Femur (tissue), 1 donor: ENCODE results near the gene NQO1.
"Not testable (repeated sequence)": the region's sequence is repeated elsewhere in the genome, so short reads cannot be mapped to it uniquely, and the experiment has no call there.

Experiments used
- DNase-seq: peaks from one replicate; pipeline ENCODE4 v3.0.0-alpha.2; 2017

The NQO1 gene

GRCh38 chr16:69726313-69727060 lies at the start of gene NQO1:
Gene NQO1 (minus strand): TSS chr16:69726560. CDS start chr16:69726439, 121 bp downstream.
- DNase-seq = peak; percentile 93

GRCh38 chr16:69775563-69775962 lies 49.2 kb upstream of the NQO1 start:
- no peak for DNase-seq

- no peak for DNase-seq
These were observed 47.0 kb upstream of the NQO1 start for GRCh38 chr16:69773260-69773947.

GRCh38 chr16:69771651-69771967 lies 45.2 kb upstream of the NQO1 start:
- DNase-seq = no peak

- DNase-seq = no peak
These were observed 43.0 kb upstream of the NQO1 start for GRCh38 chr16:69769404-69769803.

GRCh38 chr16:69768666-69769065 lies 42.3 kb upstream of the NQO1 start:
- DNase-seq = peak; percentile 47

GRCh38 chr16:69767459-69768229 lies 41.3 kb upstream of the NQO1 start:
- DNase-seq = no peak

GRCh38 chr16:69763599-69763942 lies 37.2 kb upstream of the NQO1 start:
- no peak for DNase-seq

- no peak for DNase-seq
These were observed 36.6 kb upstream of the NQO1 start for GRCh38 chr16:69762814-69763598.

- peak; percentile 84 for DNase-seq
These were observed 35.8 kb upstream of the NQO1 start, which contains the start of gene WWP2 for GRCh38 chr16:69761983-69762813. Gene WWP2 (plus strand): TSS chr16:69762332. CDS start chr16:69787011, 24,679 bp downstream.

- not testable (repeated sequence) for DNase-seq
These were observed 31.0 kb upstream of the NQO1 start for GRCh38 chr16:69757375-69757774.

GRCh38 chr16:69756705-69757104 lies 30.3 kb upstream of the NQO1 start:
- no peak for DNase-seq

GRCh38 chr16:69754469-69755310 lies 28.3 kb upstream of the NQO1 start, which contains the start of gene NOB1:
Gene NOB1 (minus strand): TSS chr16:69754926. CDS start chr16:69754910, 16 bp downstream.
- DNase-seq = peak; percentile 98

GRCh38 chr16:69754143-69754468 lies 27.7 kb upstream of the NQO1 start:
- DNase-seq = no peak

- no peak for DNase-seq
These were observed 22.5 kb upstream of the NQO1 start for GRCh38 chr16:69748694-69749345.

- DNase-seq = no peak
These were observed 20.8 kb upstream of the NQO1 start for GRCh38 chr16:69747115-69747514.

GRCh38 chr16:69745959-69746358 lies 19.6 kb upstream of the NQO1 start:
- no peak for DNase-seq

- DNase-seq = no peak
These were observed 18.9 kb upstream of the NQO1 start for GRCh38 chr16:69745232-69745612.

- DNase-seq = no peak
These were observed 18.2 kb upstream of the NQO1 start for GRCh38 chr16:69744363-69745231.
